Measurements from ENCODE around the gene MDK. TPM values are rescaled to one million over a fixed set of nuclear protein-coding genes. Genes with fewer than 3 reads are reported as not detected.

MDK gene
- polyA plus RNA-seq, 2 of the 4 experiments (the other 2 are of a cell fraction): 13.6 to 18.4 TPM

DNA sequence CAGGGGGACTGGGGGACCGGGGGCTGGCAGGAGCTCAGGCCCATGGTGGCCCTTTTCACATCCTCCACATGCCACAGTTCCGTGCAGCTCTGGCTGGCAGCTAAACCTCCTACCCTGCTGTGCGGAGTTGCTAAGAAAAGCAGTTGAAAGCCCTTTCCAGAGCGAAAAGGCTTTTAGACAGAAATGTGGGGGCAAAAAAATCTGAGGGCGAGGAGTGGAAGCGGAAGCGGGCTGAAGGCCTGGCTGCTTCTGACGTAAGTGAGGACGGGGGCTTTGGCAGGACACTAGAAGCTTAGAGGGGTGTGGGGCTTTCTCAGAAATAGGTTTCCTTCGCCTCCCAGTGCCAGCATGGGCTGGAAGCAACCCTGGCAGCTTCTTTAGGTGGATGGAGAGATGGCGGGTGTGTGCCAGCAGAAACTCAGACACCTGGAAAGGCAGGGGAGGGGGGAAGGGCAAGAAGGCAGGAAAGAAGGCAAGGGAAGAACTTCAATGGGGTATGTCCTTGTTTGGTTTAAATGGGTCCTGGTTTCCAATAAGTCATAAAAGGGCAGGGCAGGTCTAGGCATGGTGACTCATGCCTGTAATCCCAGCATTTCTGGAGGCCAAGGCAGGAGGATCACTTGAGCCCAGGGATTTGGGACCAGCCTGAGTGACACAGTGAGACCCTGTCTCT lies 45.4 kb upstream of the MDK start:
- Histone ChIP-seq H3K4me3 (no peak overlapping the region), H3K9me3 (no peaks in the 10 kb centered on the region), H3K27ac (no peak overlapping the region), H3K4me1 (peaks cover 14% of the 10 kb centered on the region), H3K4me2 (no peak overlapping the region)
- no peak for FAIRE-seq
- ChIA-PET POLR2A (no interaction called here), CTCF (interaction anchor here (1.0 to 3.9 kb wide), 3 partner anchors 11 to 39 kb away, joined by 3 to 18 read pairs (median 4); partner anchors contain the start of gene DGKZ)
- WGBS (ENCODE audit: missing lambda C conversion rate): 88% methylated on average over 10 of the region's 11 CpGs
- TF ChIP-seq ELK1 (IDR thresholded peaks at IDR 0.05; ENCODE audit: low read depth, low read length) (no peak), RAD21 (conservative IDR thresholded peaks at IDR 0.05 in 1 of 2, IDR thresholded peaks at IDR 0.05 in 1 of 2) (no peak), MAFK (IDR thresholded peaks at IDR 0.05; ENCODE audit: partially characterized antibody) (no peak), JUN (IDR thresholded peaks at IDR 0.05) (no peak), FOXS1 (CRISPR knock-in tag; IDR thresholded peaks at IDR 0.05) (no peak), TFCP2L1 (CRISPR knock-in tag; IDR thresholded peaks at IDR 0.05) (no peak), MYC (IDR thresholded peaks at IDR 0.05; ENCODE audit: borderline replicate concordance, low read length) (no peak), E2F6 (IDR thresholded peaks at IDR 0.05; ENCODE audit: borderline replicate concordance, low read depth) (no peak), RFX5 (IDR thresholded peaks at IDR 0.05) (no peak), EHMT2 (IDR thresholded peaks at IDR 0.05; ENCODE audit: low read depth) (no peak), HDAC2 (IDR thresholded peaks at IDR 0.05) (no peak), RARB (CRISPR knock-in tag; IDR thresholded peaks at IDR 0.05) (no peak), ZNF302 (CRISPR knock-in tag; IDR thresholded peaks at IDR 0.05) (no peak), RNF2 (IDR thresholded peaks at IDR 0.05; ENCODE audit: borderline replicate concordance, low read depth) (no peak), RCOR1 (IDR thresholded peaks at IDR 0.05; ENCODE audit: low read depth, low read length) (no peak), MAZ (IDR thresholded peaks at IDR 0.05; ENCODE audit: borderline replicate concordance, low read depth, low read length) (no peak), EHF (CRISPR knock-in tag; IDR thresholded peaks at IDR 0.05) (no peak)
- TF ChIP-seq, protein P1, sequence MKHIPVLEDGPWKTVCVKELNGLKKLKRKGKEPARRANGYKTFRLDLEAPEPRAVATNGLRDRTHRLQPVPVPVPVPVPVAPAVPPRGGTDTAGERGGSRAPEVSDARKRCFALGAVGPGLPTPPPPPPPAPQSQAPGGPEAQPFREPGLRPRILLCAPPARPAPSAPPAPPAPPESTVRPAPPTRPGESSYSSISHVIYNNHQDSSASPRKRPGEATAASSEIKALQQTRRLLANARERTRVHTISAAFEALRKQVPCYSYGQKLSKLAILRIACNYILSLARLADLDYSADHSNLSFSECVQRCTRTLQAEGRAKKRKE (CRISPR knock-in tag; IDR thresholded peaks at IDR 0.05; ENCODE audit: low read depth): no peak
- ATAC-seq: no peak
- DNase-seq (ENCODE audit: low read depth in 1 of 2, low spot score in 1 of 2): no peak

GRCh38 chr11:46336563-46337180 lies 44.8 kb upstream of the MDK start:
- no peaks in the 10 kb centered on the region for H3K9me3 ChIP-seq
- DNase-seq (ENCODE audit: low read depth in 1 of 2, low spot score in 1 of 2) (no peak), FAIRE-seq (no peak), ATAC-seq (no peak)
- TF ChIP-seq ZC3H11A (IDR thresholded peaks at IDR 0.05): no peak
- no peak for TF ChIP-seq JUN (IDR thresholded peaks at IDR 0.05)
- no peak for TF ChIP-seq RFX5 (IDR thresholded peaks at IDR 0.05)
- TF ChIP-seq MYC (IDR thresholded peaks at IDR 0.05; ENCODE audit: borderline replicate concordance, low read length): no peak
- TF ChIP-seq CHD4 (IDR thresholded peaks at IDR 0.05; ENCODE audit: borderline replicate concordance): no peak
- TF ChIP-seq, protein P2, sequence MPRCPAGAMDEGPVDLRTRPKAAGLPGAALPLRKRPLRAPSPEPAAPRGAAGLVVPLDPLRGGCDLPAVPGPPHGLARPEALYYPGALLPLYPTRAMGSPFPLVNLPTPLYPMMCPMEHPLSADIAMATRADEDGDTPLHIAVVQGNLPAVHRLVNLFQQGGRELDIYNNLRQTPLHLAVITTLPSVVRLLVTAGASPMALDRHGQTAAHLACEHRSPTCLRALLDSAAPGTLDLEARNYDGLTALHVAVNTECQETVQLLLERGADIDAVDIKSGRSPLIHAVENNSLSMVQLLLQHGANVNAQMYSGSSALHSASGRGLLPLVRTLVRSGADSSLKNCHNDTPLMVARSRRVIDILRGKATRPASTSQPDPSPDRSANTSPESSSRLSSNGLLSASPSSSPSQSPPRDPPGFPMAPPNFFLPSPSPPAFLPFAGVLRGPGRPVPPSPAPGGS (IDR thresholded peaks at IDR 0.05): no peak
- no peak for TF ChIP-seq FOSL2 (IDR thresholded peaks at IDR 0.05)
- no peak for TF ChIP-seq FOSL2 (CRISPR knock-in tag; IDR thresholded peaks at IDR 0.05)
- TF ChIP-seq CBX2 (IDR thresholded peaks at IDR 0.05; ENCODE audit: borderline replicate concordance, low read depth): no peak
- no peak for TF ChIP-seq ESRRA (IDR thresholded peaks at IDR 0.05; ENCODE audit: borderline replicate concordance, low read length)
- TF ChIP-seq ZFP36 (IDR thresholded peaks at IDR 0.05; ENCODE audit: borderline replicate concordance, partially characterized antibody): no peak
- TF ChIP-seq SMC3 (IDR thresholded peaks at IDR 0.05): no peak
- TF ChIP-seq EHF (CRISPR knock-in tag; IDR thresholded peaks at IDR 0.05): no peak
- TF ChIP-seq HDAC2 (IDR thresholded peaks at IDR 0.05): no peak
- CTCF ChIA-PET: interaction anchor here (1.4 to 3.9 kb wide), 2 partner anchors 10 to 28 kb away, joined by 3 to 18 read pairs; partner anchors contain the start of gene DGKZ
- 84% methylated on average over 12 of the region's 12 CpGs for WGBS (ENCODE audit: missing lambda C conversion rate)
- H3K4me1 ChIP-seq: peaks cover 14% of the 10 kb centered on the region
- POLR2A ChIA-PET: no interaction called here
- H3K4me2 ChIP-seq: no peak overlapping the region
- no peak overlapping the region for H3K4me3 ChIP-seq
- H3K27ac ChIP-seq: no peak overlapping the region

Data from A549 (cell line).